Measurements from ENCODE around the gene TMEM223. TPM values are rescaled to one million over a fixed set of nuclear protein-coding genes. Genes with fewer than 3 reads are reported as not detected.

Gene TMEM223
- total RNA-seq, 1 experiment from 2014 or later = 22.6 TPM

- POLR2A ChIA-PET (ENCODE audit: unreplicated experiment) = interaction anchor here (0.6 kb wide), 1 partner anchor 1944 kb away, joined by 3 read pairs; no protein-coding TSS in a partner anchor
- no peak for DNase-seq
- Histone ChIP-seq H3K27ac (no peak overlapping the region), H3K4me3 (no peak overlapping the region), H3K9me3 (ENCODE audit: insufficient read depth, low read depth) (no peaks in the 10 kb centered on the region), H3K9me2 (ENCODE audit: insufficient read depth) (no peaks in the 10 kb centered on the region), H3K79me2 (ENCODE audit: low read depth) (no peaks in the 10 kb centered on the region), H4K20me1 (ENCODE audit: insufficient read depth) (no peaks in the 10 kb centered on the region), H3K36me3 (ENCODE audit: low read depth) (peaks cover 21% of the 10 kb centered on the region; the same call in 1 of the 2 replicates), H3K4me2 (no peak overlapping the region), H3K4me1 (replicated peaks; ENCODE audit: insufficient read depth) (no peaks in the 10 kb centered on the region), H2AFZ (no peak overlapping the region), H3K27me3 (ENCODE audit: insufficient read depth, low read depth) (no peaks in the 10 kb centered on the region), H3F3A (ENCODE audit: insufficient read depth, low read depth) (peaks cover 31% of the 10 kb centered on the region)
- CTCF ChIA-PET = no interaction called here
- intact Hi-C loops (cut with micrococcal nuclease; ENCODE audit: unreplicated experiment) = no loop called here
- TF ChIP-seq CTCF (conservative IDR thresholded peaks at IDR 0.05) = no peak
- BruUV-seq (replicated peaks) = no TSS peak
These were observed 25.3 kb upstream of the TMEM223 start for GRCh38 chr11:62817129-62817528.

- Histone ChIP-seq H3K27me3 (ENCODE audit: insufficient read depth, low read depth) (no peaks in the 10 kb centered on the region), H3K79me2 (ENCODE audit: low read depth) (no peaks in the 10 kb centered on the region), H3K27ac (no peak overlapping the region), H3F3A (ENCODE audit: insufficient read depth, low read depth) (peaks cover 36% of the 10 kb centered on the region), H3K36me3 (ENCODE audit: low read depth) (peaks cover 21% of the 10 kb centered on the region; the same call in 1 of the 2 replicates), H3K4me3 (no peak overlapping the region), H3K9me2 (ENCODE audit: insufficient read depth) (no peaks in the 10 kb centered on the region), H3K9me3 (ENCODE audit: insufficient read depth, low read depth) (no peaks in the 10 kb centered on the region), H2AFZ (no peak overlapping the region), H3K4me1 (replicated peaks; ENCODE audit: insufficient read depth) (no peaks in the 10 kb centered on the region), H3K4me2 (no peak overlapping the region), H4K20me1 (ENCODE audit: insufficient read depth) (no peaks in the 10 kb centered on the region)
- no peak for DNase-seq
- intact Hi-C loops (cut with micrococcal nuclease; ENCODE audit: unreplicated experiment) = no loop called here
- ChIA-PET POLR2A (ENCODE audit: unreplicated experiment) (interaction anchor here (0.6 kb wide), 3 partner anchors 195 to 1945 kb away, joined by 3 to 10 read pairs (median 4); partner anchors contain the start of genes B3GAT3 and ZFTA), CTCF (no interaction called here)
- no TSS peak for BruUV-seq (replicated peaks)
- no peak for TF ChIP-seq EZH2 (IDR thresholded peaks at IDR 0.05; ENCODE audit: low read depth)
- no peak for TF ChIP-seq CTCF (conservative IDR thresholded peaks at IDR 0.05)
These were observed 24.8 kb upstream of the TMEM223 start for GRCh38 chr11:62816557-62816956.

- DNase-seq = no peak
- no peaks in the 10 kb centered on the region for H3K9me2 ChIP-seq (ENCODE audit: insufficient read depth)
- no peaks in the 10 kb centered on the region for H3K36me3 ChIP-seq (ENCODE audit: low read depth)
- intact Hi-C loops (cut with micrococcal nuclease; ENCODE audit: unreplicated experiment) = no loop called here
- no peaks in the 10 kb centered on the region for H3K4me1 ChIP-seq (replicated peaks; ENCODE audit: insufficient read depth)
- H2AFZ ChIP-seq = no peak overlapping the region
- no peaks in the 10 kb centered on the region for H3K27me3 ChIP-seq (ENCODE audit: insufficient read depth, low read depth)
- no peaks in the 10 kb centered on the region for H3K79me2 ChIP-seq (ENCODE audit: low read depth)
- POLR2A ChIA-PET (ENCODE audit: unreplicated experiment) = interaction anchor here (0.7 kb wide), 1 partner anchor 16 kb away, joined by 3 read pairs; no protein-coding TSS in a partner anchor
- no TSS peak for BruUV-seq (replicated peaks)
- no peak overlapping the region for H3K4me3 ChIP-seq
- H3F3A ChIP-seq (ENCODE audit: insufficient read depth, low read depth) = peaks cover 44% of the 10 kb centered on the region
- H3K4me2 ChIP-seq = no peak overlapping the region
- no peak for TF ChIP-seq CTCF (conservative IDR thresholded peaks at IDR 0.05)
- no peaks in the 10 kb centered on the region for H4K20me1 ChIP-seq (ENCODE audit: insufficient read depth)
- no peak overlapping the region for H3K27ac ChIP-seq
- CTCF ChIA-PET = no interaction called here
- H3K9me3 ChIP-seq (ENCODE audit: insufficient read depth, low read depth) = no peaks in the 10 kb centered on the region
These were observed 19.9 kb upstream of the TMEM223 start for GRCh38 chr11:62811659-62812058.
